CD4-positive, alpha-beta T cell (primary cell): ENCODE results near the gene PFKFB3. TPM values are rescaled to one million over a fixed set of nuclear protein-coding genes. Genes with fewer than 3 reads are reported as not detected.
A peak's percentile ranks its signal among the peaks of the same experiment; 100 is the strongest.

Source experiments
- ATAC-seq: fragments of 200-7000 bp; cut with Tn5 transposase; one replicate; pipeline ENCODE4 v1.10.0; 2022; ENCODE audit warnings: mild to moderate bottlenecking; ENCODE audit not compliant: poor library complexity
- CTCF ChIA-PET: fragments of 350-600 bp; sonication (Branson Sonifier 250); formaldehyde crosslinking; loops from one replicate; lab custom pipeline; 2021; ENCODE audit warnings: antibody characterized with exemption, inconsistent platforms; lab: Charles Lee
- POLR2A ChIA-PET: fragments of 350-600 bp; sonication (Branson Sonifier 250); formaldehyde crosslinking; loops from one replicate; lab custom pipeline; 2021; ENCODE audit warnings: antibody characterized with exemption, inconsistent platforms; lab: Charles Lee
- DNase-seq, 14 experiments: peaks; one replicate each; pipeline ENCODE4 v3.0.0-alpha.2; 2013 to 2020; ENCODE audit warnings: mixed read lengths in 2 of 14
- H3K27ac ChIP-seq, 2 donors: one replicate each; pipeline versions ENCODE4 v1.5.1 to v1.7.0; 2013; ENCODE audit warnings: low read length in 2 of 2, low read depth in 1 of 2, mild to moderate bottlenecking in 1 of 2
- H3K27me3 ChIP-seq, 2 experiments: 1 replicate in 1 of 2; 2 replicates in 1 of 2; pipeline versions ENCODE4 v1.6.1 to v1.7.0; 2013; ENCODE audit warnings: low read length in 2 of 2, control low read depth in 1 of 2, mild to moderate bottlenecking in 1 of 2, moderate library complexity in 1 of 2; ENCODE audit not compliant: insufficient read depth in 2 of 2, control insufficient read depth in 1 of 2
- H3K36me3 ChIP-seq: one replicate; pipeline ENCODE4 v1.6.1; 2013; ENCODE audit warnings: low read length, control low read depth; ENCODE audit not compliant: insufficient read depth
- H3K4me1 ChIP-seq: one replicate; pipeline ENCODE4 v1.6.1; 2013; ENCODE audit warnings: low read length, control low read depth; ENCODE audit not compliant: insufficient read depth
- H3K4me3 ChIP-seq: one replicate; pipeline ENCODE4 v1.5.1; 2013; ENCODE audit warnings: mild to moderate bottlenecking, low read length, moderate library complexity
- H3K9me3 ChIP-seq, 2 experiments: 1 replicate in 1 of 2; 2 replicates in 1 of 2; pipeline versions ENCODE4 v1.6.1 to v1.7.0; 2013; ENCODE audit warnings: low read length in 2 of 2, mild to moderate bottlenecking in 2 of 2, control low read depth in 1 of 2, moderate library complexity in 1 of 2; ENCODE audit not compliant: control insufficient read depth in 1 of 2, insufficient read depth in 1 of 2
- H3K27ac Mint-ChIP-seq: one replicate; pipeline ENCODE4 v1.8.0; 2020; ENCODE audit warnings: mixed read lengths
- H3K27me3 Mint-ChIP-seq: one replicate; pipeline ENCODE4 v1.8.0; 2021; ENCODE audit warnings: mixed read lengths
- H3K36me3 Mint-ChIP-seq: one replicate; pipeline ENCODE4 v1.8.0; 2021; ENCODE audit warnings: low read depth, mixed read lengths
- H3K4me1 Mint-ChIP-seq: one replicate; pipeline ENCODE4 v1.8.0; 2021; ENCODE audit warnings: low read depth, mixed read lengths
- H3K4me3 Mint-ChIP-seq: one replicate; pipeline ENCODE4 v1.8.0; 2020; ENCODE audit warnings: mild to moderate bottlenecking, mixed read lengths
- H3K9me3 Mint-ChIP-seq: one replicate; pipeline ENCODE4 v1.8.0; 2020; ENCODE audit warnings: mixed read lengths
- intact Hi-C, 2 experiments: fragments of 100-400 bp; cut with DNase I in 1 of 2; cut with micrococcal nuclease in 1 of 2; formaldehyde crosslinking; loops; one replicate each; pipeline versions ENCODE4 v1.15.1 to v1.9.0; 2023 to 2025; cut with DNase I, micrococcal nuclease
- total RNA-seq, 174 experiments: library from RNA in 2 of 174; stranded (reverse) in 2 of 174; gene quantifications; one replicate each; pipeline ENCODE4 v1.2.3 and lab custom pipeline; 2021 to 2026
- TF ChIP-seq, protein P1 (sequence below): fragments of 200-600 bp; IDR thresholded peaks from one replicate; pipeline ENCODE4 v1.8.0; 2022; ENCODE audit warnings: antibody characterized with exemption, mild to moderate bottlenecking

Gene PFKFB3
- total RNA-seq, 2 experiments from 2014 or later = 142 to 145 TPM

DNA sequence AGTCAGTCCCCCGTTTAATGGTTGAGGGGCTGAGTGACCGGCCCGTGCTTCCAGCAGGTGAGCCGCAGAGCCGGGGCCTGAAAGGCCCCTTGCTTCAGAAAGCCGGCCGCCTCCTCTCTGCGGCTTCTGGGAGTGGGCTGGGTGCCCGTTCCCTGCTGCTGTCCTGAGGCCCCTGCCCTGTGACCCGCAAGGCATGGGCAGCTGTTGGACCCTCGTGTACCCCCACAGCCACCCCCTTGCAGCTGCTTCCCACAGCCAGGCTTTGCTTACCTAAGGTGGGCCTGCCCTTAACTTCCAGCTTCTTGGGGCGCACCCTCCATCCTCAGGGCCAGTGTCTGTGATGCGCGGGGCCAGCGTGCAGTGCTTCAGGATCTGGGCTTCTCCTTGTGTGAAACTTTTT, 26.6 kb downstream of the PFKFB3 start:
- DNase-seq = peak in 1 of 14 experiments; percentile 1
- Mint-ChIP-seq H3K4me1 (peaks cover 11% of the 10 kb centered on the region), H3K27ac (no peak overlapping the region), H3K9me3 (no peaks in the 10 kb centered on the region), H3K36me3 (peaks cover 97% of the 10 kb centered on the region), H3K27me3 (no peaks in the 10 kb centered on the region), H3K4me3 (no peak overlapping the region)
- H3K4me3 ChIP-seq = no peak overlapping the region
- ChIA-PET POLR2A (interaction anchor here (1.0 kb wide), 1 partner anchor 177 kb away, joined by 3 read pairs; no protein-coding TSS in a partner anchor), CTCF (no interaction called here)
- H3K27me3 ChIP-seq = no peaks in the 10 kb centered on the region
- TF ChIP-seq, protein P1, sequence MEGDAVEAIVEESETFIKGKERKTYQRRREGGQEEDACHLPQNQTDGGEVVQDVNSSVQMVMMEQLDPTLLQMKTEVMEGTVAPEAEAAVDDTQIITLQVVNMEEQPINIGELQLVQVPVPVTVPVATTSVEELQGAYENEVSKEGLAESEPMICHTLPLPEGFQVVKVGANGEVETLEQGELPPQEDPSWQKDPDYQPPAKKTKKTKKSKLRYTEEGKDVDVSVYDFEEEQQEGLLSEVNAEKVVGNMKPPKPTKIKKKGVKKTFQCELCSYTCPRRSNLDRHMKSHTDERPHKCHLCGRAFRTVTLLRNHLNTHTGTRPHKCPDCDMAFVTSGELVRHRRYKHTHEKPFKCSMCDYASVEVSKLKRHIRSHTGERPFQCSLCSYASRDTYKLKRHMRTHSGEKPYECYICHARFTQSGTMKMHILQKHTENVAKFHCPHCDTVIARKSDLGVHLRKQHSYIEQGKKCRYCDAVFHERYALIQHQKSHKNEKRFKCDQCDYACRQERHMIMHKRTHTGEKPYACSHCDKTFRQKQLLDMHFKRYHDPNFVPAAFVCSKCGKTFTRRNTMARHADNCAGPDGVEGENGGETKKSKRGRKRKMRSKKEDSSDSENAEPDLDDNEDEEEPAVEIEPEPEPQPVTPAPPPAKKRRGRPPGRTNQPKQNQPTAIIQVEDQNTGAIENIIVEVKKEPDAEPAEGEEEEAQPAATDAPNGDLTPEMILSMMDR = no peak
- H3K9me3 ChIP-seq = no peaks in the 10 kb centered on the region
- intact Hi-C loops = no loop called here
- no peak for ATAC-seq
- peaks cover 3% of the 10 kb centered on the region for H3K4me1 ChIP-seq
- no peak overlapping the region for H3K27ac ChIP-seq
- peaks cover 79% of the 10 kb centered on the region for H3K36me3 ChIP-seq

DNA sequence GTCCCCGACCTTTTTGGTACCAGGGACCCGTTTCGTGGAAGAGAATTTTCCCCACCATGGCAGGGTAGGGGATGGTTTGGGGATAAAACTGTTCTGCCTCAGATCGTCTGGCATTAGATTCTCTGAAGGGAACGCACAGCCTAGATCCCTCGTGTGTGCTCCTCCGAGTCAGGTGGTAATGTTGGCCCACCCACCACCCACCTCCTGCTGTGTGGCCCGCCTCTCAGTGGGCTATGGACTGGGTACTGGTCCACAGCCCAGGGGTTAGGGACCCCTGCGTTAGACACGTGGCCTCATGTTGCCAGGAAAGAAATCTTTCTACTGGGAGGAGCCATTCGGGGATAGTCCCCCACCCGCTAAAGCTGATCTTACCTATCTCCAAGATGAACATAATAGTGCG, 27.0 kb downstream of the PFKFB3 start:
- H3K27me3 ChIP-seq = no peaks in the 10 kb centered on the region
- H3K4me3 Mint-ChIP-seq = no peak overlapping the region
- peaks cover 79% of the 10 kb centered on the region for H3K36me3 ChIP-seq
- peak overlapping the region; percentile 7 for H3K27ac Mint-ChIP-seq
- H3K27me3 Mint-ChIP-seq = no peaks in the 10 kb centered on the region
- intact Hi-C loops = no loop called here
- POLR2A ChIA-PET = interaction anchor here (1.0 kb wide), 1 partner anchor 176 kb away, joined by 3 read pairs; no protein-coding TSS in a partner anchor
- no peaks in the 10 kb centered on the region for H3K9me3 ChIP-seq
- H3K9me3 Mint-ChIP-seq = no peaks in the 10 kb centered on the region
- H3K36me3 Mint-ChIP-seq = peaks cover 97% of the 10 kb centered on the region
- DNase-seq (peak in 1 of 14 experiments; percentile 1), ATAC-seq (no peak)
- H3K27ac ChIP-seq = no peak overlapping the region
- H3K4me1 Mint-ChIP-seq = peaks cover 11% of the 10 kb centered on the region
- H3K4me1 ChIP-seq = peaks cover 3% of the 10 kb centered on the region
- CTCF ChIA-PET = no interaction called here
- no peak overlapping the region for H3K4me3 ChIP-seq
- TF ChIP-seq, protein P1 = no peak

- peaks cover 96% of the 10 kb centered on the region for H3K36me3 Mint-ChIP-seq
- Histone ChIP-seq H3K27ac (no peak overlapping the region), H3K36me3 (peaks cover 73% of the 10 kb centered on the region), H3K4me1 (peaks cover 3% of the 10 kb centered on the region), H3K9me3 (no peaks in the 10 kb centered on the region), H3K27me3 (no peaks in the 10 kb centered on the region), H3K4me3 (no peak overlapping the region)
- ChIA-PET POLR2A (interaction anchor here (1.0 kb wide), 1 partner anchor 176 kb away, joined by 3 read pairs; no protein-coding TSS in a partner anchor), CTCF (no interaction called here)
- no peaks in the 10 kb centered on the region for H3K9me3 Mint-ChIP-seq
- H3K27me3 Mint-ChIP-seq = no peaks in the 10 kb centered on the region
- intact Hi-C loops = no loop called here
- peak overlapping the region; percentile 7 for H3K27ac Mint-ChIP-seq
- peaks cover 11% of the 10 kb centered on the region for H3K4me1 Mint-ChIP-seq
- no peak for DNase-seq
- H3K4me3 Mint-ChIP-seq = no peak overlapping the region
- TF ChIP-seq, protein P1 = no peak
- no peak for ATAC-seq
Observed at GRCh38 chr10:6230315-6230714, 27.6 kb downstream of the PFKFB3 start.
